Measurements from ENCODE around the gene PFN1.
"Not testable (repeated sequence)": the region's sequence is repeated elsewhere in the genome, so short reads cannot be mapped to it uniquely, and the experiment has no call there.

PFN1 gene

GRCh38 chr17:4945176-4945943, 3.0 kb downstream of the PFN1 start:
- peak; percentile 80 for DNase-seq (ENCODE audit: low read depth)

- no peak for DNase-seq (ENCODE audit: low read depth)
These were observed 3.7 kb downstream of the PFN1 start for GRCh38 chr17:4944554-4945175.

DNA sequence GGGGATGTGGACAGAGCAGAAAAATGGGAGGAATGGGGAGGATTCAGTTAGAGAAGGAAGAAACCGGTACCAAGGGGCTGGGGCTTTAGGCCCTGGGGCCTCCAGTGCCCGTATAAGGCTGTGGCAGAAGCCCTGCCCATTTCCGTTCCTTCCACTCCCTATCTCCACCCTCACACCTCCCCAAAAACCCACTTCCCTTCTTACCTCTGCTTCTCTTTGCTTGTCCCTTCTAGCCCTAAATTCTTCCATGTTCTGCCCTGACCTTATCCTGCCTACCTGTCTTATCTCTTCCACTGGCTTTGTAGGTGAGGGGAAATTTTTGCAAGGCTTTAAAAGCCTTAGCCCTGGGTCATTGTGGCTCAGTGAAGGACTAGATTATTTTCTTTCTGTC, 4.2 kb downstream of the PFN1 start:
- DNase-seq (ENCODE audit: low read depth), result no peak

DNA sequence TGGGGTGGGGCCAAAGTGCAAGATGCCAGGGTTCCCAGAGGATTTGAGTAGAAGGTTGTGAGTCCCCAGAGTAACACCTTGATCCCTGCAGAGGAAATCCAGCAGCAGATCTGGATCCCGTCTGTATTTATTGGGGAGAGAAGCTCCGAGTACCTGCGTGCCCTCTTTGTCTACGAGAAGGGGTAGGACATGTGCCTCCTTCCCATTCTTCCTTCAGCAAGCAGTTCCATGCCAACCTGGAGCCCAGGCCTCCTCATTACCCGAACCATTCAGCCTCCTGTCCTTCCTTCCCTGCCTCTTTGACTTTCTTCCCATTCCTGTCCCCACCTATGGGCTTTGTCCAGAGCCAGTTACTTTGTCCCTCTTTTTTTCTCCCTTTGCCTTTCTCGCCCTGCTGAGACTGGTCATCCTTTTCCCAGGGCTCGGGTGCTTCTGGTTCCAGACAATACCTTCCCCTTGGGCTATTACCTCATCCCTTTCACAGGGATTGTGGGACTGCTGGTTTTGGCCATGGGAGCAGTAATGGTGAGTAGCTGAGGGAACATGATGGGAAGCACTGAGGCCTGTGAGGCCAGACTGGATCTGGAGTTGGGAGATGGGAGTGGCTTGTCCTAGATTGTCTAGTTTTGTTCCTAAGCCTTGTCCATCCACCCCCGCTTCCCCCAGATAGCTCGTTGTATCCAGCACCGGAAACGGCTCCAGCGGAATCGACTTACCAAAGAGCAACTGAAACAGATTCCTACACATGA, 5.4 kb downstream of the PFN1 start:
- no peak for DNase-seq (ENCODE audit: low read depth)

DNA sequence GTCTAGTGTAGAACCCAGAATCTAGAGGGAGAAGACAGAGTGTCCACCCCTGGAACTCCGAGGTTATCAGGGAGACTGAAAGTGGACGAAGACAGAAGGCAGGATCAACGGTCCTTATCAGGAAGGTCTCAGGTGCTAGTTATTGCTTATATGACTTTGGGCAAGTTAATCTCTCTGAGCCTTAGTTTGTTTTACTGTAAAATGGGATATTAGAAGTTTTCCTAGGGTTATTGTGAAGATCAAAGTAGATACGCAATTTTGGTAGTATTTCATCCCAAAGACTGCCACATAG, 7.1 kb downstream of the PFN1 start:
- no peak for DNase-seq (ENCODE audit: low read depth)

- peak; percentile 33 for DNase-seq (ENCODE audit: low read depth)
These were observed 7.6 kb downstream of the PFN1 start for GRCh38 chr17:4940555-4941318.

- peak; percentile 90 for DNase-seq (ENCODE audit: low read depth)
These were observed 8.4 kb downstream of the PFN1 start, which contains the start of the genes RNF167 and SLC25A11 for GRCh38 chr17:4939796-4940554. RNF167 (plus strand) TSS chr17:4940268; CDS start chr17:4940910, 642 bp downstream. SLC25A11 (minus strand) TSS chr17:4940046; CDS start chr17:4939910, 136 bp downstream.

DNA sequence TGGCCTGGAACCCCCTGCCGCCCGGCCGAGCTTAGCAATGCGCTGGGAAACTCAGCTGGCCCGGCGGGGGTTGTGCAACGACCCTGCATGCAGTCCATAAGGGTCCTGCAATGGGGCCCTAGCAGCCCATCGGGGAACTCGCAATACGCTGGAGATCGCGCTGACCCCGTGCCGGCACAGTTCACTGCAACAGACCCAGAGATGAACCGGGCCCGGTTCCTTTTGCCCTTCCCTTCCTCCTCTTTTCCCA, 8.9 kb downstream of the PFN1 start:
- no peak for DNase-seq (ENCODE audit: low read depth)

GRCh38 chr17:4938688-4939545, 9.4 kb downstream of the PFN1 start:
- DNase-seq (ENCODE audit: low read depth), result no peak

- no peak for DNase-seq (ENCODE audit: low read depth)
These were observed 10.2 kb downstream of the PFN1 start for GRCh38 chr17:4938069-4938491.

DNA sequence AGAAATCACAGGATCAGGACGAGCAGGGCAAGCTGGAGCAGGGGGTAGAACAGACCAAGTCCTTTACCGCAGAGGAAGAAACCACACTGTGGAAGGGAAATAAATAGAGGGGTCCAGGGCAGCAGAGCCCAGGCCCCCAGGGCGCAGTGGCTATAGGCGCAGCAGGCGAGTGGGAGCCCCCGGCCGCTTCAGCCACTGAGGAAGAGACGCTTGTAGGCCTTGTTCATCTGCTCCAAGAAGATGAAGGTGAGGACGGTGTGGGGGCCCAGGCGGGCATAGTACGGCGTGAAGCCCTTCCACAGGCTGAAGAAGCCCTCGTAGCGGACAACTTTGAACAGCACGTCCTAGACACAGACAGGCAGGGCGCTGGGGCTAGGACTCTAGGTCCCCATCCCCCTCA, 10.8 kb downstream of the PFN1 start:
- DNase-seq (ENCODE audit: low read depth), result no peak

DNA sequence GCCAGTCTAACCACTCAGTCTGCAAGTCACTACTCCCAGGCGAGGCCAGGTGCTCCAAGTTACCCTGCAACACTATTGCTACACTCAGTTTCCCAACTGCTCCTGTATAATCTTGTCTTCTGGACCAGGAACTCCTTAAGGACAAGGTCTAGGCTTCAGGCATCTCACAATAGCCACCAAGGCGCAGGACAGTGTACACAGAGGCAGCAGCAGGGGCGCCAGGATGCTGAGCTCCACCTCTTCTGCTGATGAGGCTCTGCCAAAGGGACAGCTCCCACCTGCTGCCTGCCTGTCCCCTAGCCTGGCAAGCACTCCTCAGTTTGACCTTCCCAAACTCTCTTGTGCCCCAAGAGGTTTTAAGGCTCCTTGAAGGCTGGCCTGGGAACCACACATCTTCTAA, 11.9 kb downstream of the PFN1 start:
- no peak for DNase-seq (ENCODE audit: low read depth)

DNA sequence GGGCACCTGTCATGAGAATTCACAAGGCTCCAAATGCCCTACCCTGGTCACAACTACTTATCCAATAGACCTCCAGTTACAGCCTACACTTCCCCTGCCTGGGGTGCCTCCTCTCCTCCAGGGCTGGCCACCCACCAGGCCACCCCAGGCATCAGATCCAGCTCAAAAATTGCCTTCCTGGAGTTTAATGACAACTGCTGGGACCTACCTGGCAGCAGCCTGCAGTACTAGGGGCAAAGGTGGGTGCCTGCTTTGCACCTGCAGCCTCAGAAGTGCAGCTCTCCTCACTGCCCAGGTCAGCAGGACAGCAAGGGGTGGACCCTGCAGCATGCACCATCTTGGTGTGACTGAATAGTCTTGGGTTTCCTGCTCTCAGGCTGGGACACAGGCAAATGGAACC, 12.7 kb downstream of the PFN1 start:
- DNase-seq (ENCODE audit: low read depth), result no peak

DNA sequence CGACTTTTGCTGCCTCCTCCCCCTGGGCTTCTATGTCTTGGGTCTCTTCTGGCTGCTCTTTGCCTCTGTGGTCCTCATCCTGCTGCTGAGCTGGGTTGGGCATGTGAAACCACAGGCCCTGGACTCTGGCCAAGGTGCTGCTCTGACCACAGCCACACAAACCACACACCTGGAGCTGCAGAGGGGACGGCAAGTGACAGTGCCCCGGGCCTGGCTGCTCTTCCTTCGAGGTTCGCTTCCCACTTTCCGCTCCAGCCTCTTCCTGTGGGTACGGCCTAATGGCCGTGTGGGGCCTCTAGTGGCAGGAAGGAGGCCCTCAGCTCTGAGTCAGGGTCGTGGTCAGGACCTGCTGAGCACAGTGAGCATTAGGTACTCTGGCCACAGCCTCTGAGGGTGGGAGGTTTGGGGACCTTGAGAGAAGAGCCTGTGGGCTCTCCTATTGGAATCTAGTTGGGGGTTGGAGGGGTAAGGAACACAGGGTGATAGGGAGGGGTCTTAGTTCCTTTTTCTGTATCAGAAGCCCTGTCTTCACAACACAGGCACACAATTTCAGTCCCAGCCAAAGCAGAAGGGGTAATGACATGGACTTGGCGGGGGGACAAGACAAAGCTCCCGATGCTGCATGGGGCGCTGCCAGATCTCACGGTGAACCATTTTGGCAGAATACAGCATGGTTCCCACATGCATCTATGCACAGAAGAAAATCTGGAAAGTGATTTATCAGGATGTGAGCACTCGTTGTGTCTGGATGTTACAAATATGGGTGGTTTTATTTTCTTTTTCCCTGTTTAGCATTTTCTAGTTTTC, 14.0 kb downstream of the PFN1 start:
- no peak for DNase-seq (ENCODE audit: low read depth)

DNA sequence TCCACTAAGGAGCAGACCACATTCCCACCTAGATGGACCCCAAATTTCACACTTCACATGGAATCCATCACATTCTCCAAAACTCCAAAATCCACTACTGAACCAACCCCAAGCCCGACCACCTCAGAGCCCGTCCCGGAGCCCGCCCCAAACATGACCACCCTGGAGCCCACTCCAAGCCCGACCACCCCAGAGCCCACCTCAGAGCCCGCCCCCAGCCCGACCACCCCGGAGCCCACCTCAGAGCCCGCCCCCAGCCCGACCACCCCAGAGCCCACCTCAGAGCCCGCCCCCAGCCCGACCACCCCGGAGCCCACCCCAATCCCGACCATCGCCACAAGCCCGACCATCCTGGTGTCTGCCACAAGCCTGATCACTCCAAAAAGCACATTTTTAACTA, 14.7 kb downstream of the PFN1 start:
- DNase-seq (ENCODE audit: low read depth), result no peak

- DNase-seq (ENCODE audit: low read depth), result no peak
These were observed 15.6 kb downstream of the PFN1 start for GRCh38 chr17:4932756-4933155.

GRCh38 chr17:4931963-4932362, 16.4 kb downstream of the PFN1 start, which contains the start of gene GP1BA:
GP1BA (plus strand) TSS chr17:4932277; CDS start chr17:4932605, 328 bp downstream.
- DNase-seq (ENCODE audit: low read depth), result no peak

DNA sequence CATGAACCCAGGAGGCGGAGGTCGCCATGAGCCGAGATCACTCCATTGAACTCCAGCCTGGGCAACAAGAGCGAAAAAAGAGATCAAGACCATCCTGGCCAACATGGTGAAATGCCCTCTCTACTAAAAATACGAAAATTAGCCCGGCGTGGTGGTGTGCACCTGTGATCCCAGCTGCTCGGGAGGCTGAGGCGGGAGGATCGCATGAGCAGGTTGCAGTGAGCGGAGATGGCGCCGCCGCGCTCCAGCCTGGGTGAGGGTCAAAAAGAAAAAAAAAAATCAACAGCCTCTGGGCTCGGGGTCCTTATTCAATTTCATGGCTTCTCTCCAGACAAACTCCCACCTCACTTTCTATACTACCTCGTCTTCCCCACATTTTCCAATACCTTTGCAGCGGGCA, 19.4 kb downstream of the PFN1 start:
- no peak for DNase-seq (ENCODE audit: low read depth)

- DNase-seq (ENCODE audit: low read depth), result not testable (repeated sequence)
These were observed 21.6 kb downstream of the PFN1 start for GRCh38 chr17:4926577-4927335.
